GM19023 (cell line): ENCODE measurements around the gene MAGEA2.
"Not testable (repeated sequence)": the region's sequence is repeated elsewhere in the genome, so short reads cannot be mapped to it uniquely, and the experiment has no call there.

ENCODE experiments used
- ATAC-seq: cut with Tn5 transposase; IDR thresholded peaks from one replicate; pipeline ENCODE4 v1.9.1; 2021; ENCODE audit warnings: mild to moderate bottlenecking, moderate library complexity; ENCODE audit not compliant: unreplicated experiment

MAGEA2 gene

GRCh38 chrX:152753686-152754650 is at the start of gene MAGEA2:
TSS of gene MAGEA2 (minus strand) at chrX:152753842. CDS start at chrX:152751363, 2,479 bp downstream.
- ATAC-seq = not testable (repeated sequence)

- no peak for ATAC-seq
These were observed 45.3 kb upstream of the MAGEA2 start for GRCh38 chrX:152798945-152799344.

- peak; percentile 90 for ATAC-seq
These were observed 33.4 kb upstream of the MAGEA2 start for GRCh38 chrX:152787062-152787461.

GRCh38 chrX:152769549-152770289 is 16.1 kb upstream of the MAGEA2 start, which contains the start of gene MAGEA6:
TSS of gene MAGEA6 (minus strand) at chrX:152769689. CDS start at chrX:152767650, 2,039 bp downstream.
- not testable (repeated sequence) for ATAC-seq

- ATAC-seq = not testable (repeated sequence)
These were observed 12.9 kb upstream of the MAGEA2 start for GRCh38 chrX:152766562-152766961.

GRCh38 chrX:152761582-152761981 is 7.9 kb upstream of the MAGEA2 start:
- not testable (repeated sequence) for ATAC-seq

DNA sequence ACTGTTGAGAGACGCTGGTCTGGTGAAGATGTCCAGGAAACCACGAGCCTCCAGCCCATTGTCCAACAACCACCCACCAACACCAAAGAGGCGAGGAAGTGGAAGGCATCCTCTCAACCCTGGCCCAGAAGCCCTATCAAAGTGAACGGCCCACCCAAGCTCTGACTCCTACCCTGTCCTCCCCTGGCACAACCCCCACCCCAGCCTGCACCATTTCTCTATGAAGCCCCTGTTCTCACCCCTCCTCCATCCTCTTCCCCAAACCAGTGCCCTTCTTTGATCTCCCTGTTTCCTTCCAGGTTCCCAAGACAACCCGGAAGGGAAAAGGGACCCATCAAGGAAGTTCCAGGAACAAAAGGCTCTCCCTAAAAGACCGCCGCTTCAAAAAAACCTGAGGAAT is 5.9 kb upstream of the MAGEA2 start:
- ATAC-seq = not testable (repeated sequence)

GRCh38 chrX:152758918-152759317 is 5.3 kb upstream of the MAGEA2 start, which contains the start of gene CSAG3:
TSS of gene CSAG3 (plus strand) at chrX:152759218.
- ATAC-seq = not testable (repeated sequence)

DNA sequence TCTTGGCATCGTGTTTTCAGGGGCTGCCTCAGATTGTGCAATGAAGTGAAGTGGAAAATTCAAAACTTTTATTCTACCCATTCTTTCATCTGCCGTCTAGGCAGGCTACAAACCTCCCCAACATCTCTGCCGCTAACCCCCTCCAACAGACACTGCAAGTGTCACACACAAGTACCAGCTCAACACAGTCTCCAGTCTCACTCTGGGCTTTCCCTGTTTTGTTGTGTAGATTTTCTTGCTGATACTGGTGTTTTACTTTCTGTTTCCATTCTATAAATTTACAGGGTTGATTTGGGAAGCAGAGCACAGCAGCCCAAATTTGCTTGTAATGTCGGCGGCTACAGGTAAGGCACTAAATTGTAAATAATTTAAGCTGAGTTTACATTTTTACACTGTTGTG is 1.2 kb upstream of the MAGEA2 start:
- not testable (repeated sequence) for ATAC-seq

GRCh38 chrX:152738560-152738959 is 15.1 kb downstream of the MAGEA2 start:
- no peak for ATAC-seq

- ATAC-seq = not testable (repeated sequence)
These were observed 17.1 kb downstream of the MAGEA2 start for GRCh38 chrX:152736528-152736927.

GRCh38 chrX:152735860-152736511 is 17.7 kb downstream of the MAGEA2 start:
- ATAC-seq = no peak

DNA sequence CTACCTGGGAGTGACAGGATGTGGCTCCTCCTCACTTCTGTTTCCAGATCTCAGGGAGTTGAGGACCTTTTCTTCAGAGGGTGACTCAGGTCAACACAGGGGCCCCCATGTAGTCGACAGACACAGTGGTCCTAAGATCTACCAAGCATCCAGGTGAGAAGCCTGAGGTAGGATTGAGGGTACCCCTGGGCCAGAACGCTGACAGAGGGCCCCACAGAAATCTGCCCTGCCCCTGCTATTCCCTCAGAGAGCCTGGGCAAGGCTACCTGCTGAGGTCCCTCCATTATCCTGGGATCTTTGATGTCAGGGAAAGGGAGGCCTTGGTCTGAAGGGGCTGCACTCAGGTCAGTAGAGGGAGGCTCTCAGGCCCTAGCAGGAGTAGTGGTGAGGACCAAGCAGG is 18.5 kb downstream of the MAGEA2 start:
- no peak for ATAC-seq

GRCh38 chrX:152734143-152734858 is 19.3 kb downstream of the MAGEA2 start:
- ATAC-seq = not testable (repeated sequence)

- ATAC-seq = no peak
These were observed 20.2 kb downstream of the MAGEA2 start, which contains the start of the genes CSAG1 and MAGEA12 for GRCh38 chrX:152733261-152733975. TSS of gene CSAG1 (minus strand) at chrX:152733721. CDS start at chrX:152732460, 1,261 bp downstream. TSS of gene MAGEA12 (plus strand) at chrX:152733757. CDS start at chrX:152736162, 2,405 bp downstream.

- no peak for ATAC-seq
These were observed 28.2 kb downstream of the MAGEA2 start for GRCh38 chrX:152725409-152725808.

- not testable (repeated sequence) for ATAC-seq
These were observed 39.5 kb downstream of the MAGEA2 start, which contains the start of gene MAGEA2B for GRCh38 chrX:152713815-152714787. TSS of gene MAGEA2B (plus strand) at chrX:152714628. CDS start at chrX:152717107, 2,479 bp downstream.

DNA sequence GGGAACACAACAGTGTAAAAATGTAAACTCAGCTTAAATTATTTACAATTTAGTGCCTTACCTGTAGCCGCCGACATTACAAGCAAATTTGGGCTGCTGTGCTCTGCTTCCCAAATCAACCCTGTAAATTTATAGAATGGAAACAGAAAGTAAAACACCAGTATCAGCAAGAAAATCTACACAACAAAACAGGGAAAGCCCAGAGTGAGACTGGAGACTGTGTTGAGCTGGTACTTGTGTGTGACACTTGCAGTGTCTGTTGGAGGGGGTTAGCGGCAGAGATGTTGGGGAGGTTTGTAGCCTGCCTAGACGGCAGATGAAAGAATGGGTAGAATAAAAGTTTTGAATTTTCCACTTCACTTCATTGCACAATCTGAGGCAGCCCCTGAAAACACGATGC is 40.4 kb downstream of the MAGEA2 start:
- not testable (repeated sequence) for ATAC-seq
